Hepatocyte (in vitro differentiated cells): Measurements from ENCODE around the gene ACP7. TPM values are rescaled to one million over a fixed set of nuclear protein-coding genes. Genes with fewer than 3 reads are reported as not detected.

Source experiments
- DNase-seq: peaks from one replicate; pipeline ENCODE4 v3.0.0-alpha.2; 2016; ENCODE audit warnings: low spot score
- H2AFZ ChIP-seq: fragments of 200-600 bp; sonication (generic); 2 replicates; pipeline ENCODE4 v1.6.0; 2016; ENCODE audit warnings: antibody characterized with exemption, mild to moderate bottlenecking
- H3K27ac ChIP-seq: fragments of 200-600 bp; sonication (generic); 2 replicates; pipeline ENCODE4 v1.5.1; 2016; ENCODE audit warnings: mild to moderate bottlenecking
- H3K27me3 ChIP-seq: fragments of 200-600 bp; sonication (generic); 2 replicates; pipeline ENCODE4 v1.6.1; 2016
- H3K36me3 ChIP-seq: fragments of 200-600 bp; sonication (generic); replicated peaks from 2 replicates; pipeline ENCODE4 v1.5.1; 2016; ENCODE audit warnings: low read depth; ENCODE audit not compliant: insufficient read depth
- H3K4me1 ChIP-seq: fragments of 200-600 bp; sonication (generic); 2 replicates; pipeline ENCODE4 v1.5.1; 2016; ENCODE audit warnings: mild to moderate bottlenecking, moderate library complexity; ENCODE audit not compliant: insufficient read depth
- H3K4me2 ChIP-seq: fragments of 200-600 bp; sonication (generic); 2 replicates; pipeline ENCODE4 v1.6.0; 2016
- H3K4me3 ChIP-seq: fragments of 200-600 bp; sonication (generic); 2 replicates; pipeline ENCODE4 v1.5.1; 2016; ENCODE audit warnings: mild to moderate bottlenecking
- H3K79me2 ChIP-seq: fragments of 200-600 bp; sonication (generic); 2 replicates; pipeline ENCODE4 v1.6.0; 2017; ENCODE audit warnings: mild to moderate bottlenecking
- H3K9me2 ChIP-seq: fragments of 200-600 bp; sonication (generic); replicated peaks from 2 replicates; pipeline ENCODE4 v1.6.0; 2017; ENCODE audit warnings: mild to moderate bottlenecking; ENCODE audit not compliant: insufficient read depth
- H3K9me3 ChIP-seq: fragments of 200-600 bp; sonication (generic); 2 replicates; pipeline ENCODE4 v1.5.1; 2016; ENCODE audit warnings: low read depth, mild to moderate bottlenecking
- H4K20me1 ChIP-seq: fragments of 200-600 bp; sonication (generic); 2 replicates; pipeline ENCODE4 v1.6.0; 2016; ENCODE audit warnings: mild to moderate bottlenecking; ENCODE audit not compliant: insufficient read depth, poor library complexity, severe bottlenecking
- CTCF ChIP-seq: fragments of 200-600 bp; sonication (generic); IDR thresholded peaks from 2 replicates; pipeline ENCODE4 v1.5.1; 2016; ENCODE audit warnings: antibody characterized with exemption, mild to moderate bottlenecking; ENCODE audit not compliant: poor library complexity
- EZH2 ChIP-seq: fragments of 200-600 bp; sonication (generic); IDR thresholded peaks from 2 replicates; pipeline ENCODE4 v1.6.1; 2016; ENCODE audit warnings: antibody characterized with exemption, mild to moderate bottlenecking, borderline replicate concordance
- EZH2phosphoT487 ChIP-seq: fragments of 200-600 bp; sonication (generic); IDR thresholded peaks from one replicate; pipeline ENCODE4 v1.6.1; 2018; ENCODE audit warnings: antibody characterized with exemption, mild to moderate bottlenecking, low read depth, moderate library complexity; ENCODE audit not compliant: unreplicated experiment, severe bottlenecking
- WGBS: methylation state at CpG from one replicate; pipeline ENCODE4 v1.1.6; 2016; ENCODE audit warnings: low lambda C conversion rate; ENCODE audit errors: missing lambda C conversion rate; 5-methylcytosine and 5-hydroxymethylcytosine counted together
- polyA plus RNA-seq: library from polyadenylated mRNA; unstranded; fragments of >200 nt; fragmentation: Nextera tagmentation; extraction: Ambion mirVana; gene quantifications from 2 replicates; pipeline ENCODE4 v1.2.1, GENCODE V29; 2016
- total RNA-seq: library from RNA; depleted of rRNA; stranded (reverse); fragments of >200 nt; gene quantifications from 2 replicates; pipeline ENCODE4 v1.2.3, GENCODE V29; 2014

The ACP7 gene
- total and polyA plus RNA-seq, 2 experiments from 2014 or later = 0.13 to 0.23 TPM

- no peaks in the 10 kb centered on the region for H3K9me2 ChIP-seq
- peaks cover 60% of the 10 kb centered on the region for H3K4me1 ChIP-seq
- 78% methylated on average over 20 of the region's 20 CpGs for WGBS
- DNase-seq = no peak
- peaks cover 100% of the 10 kb centered on the region for H3K79me2 ChIP-seq
- H3K36me3 ChIP-seq = no peaks in the 10 kb centered on the region
- H3K9me3 ChIP-seq = no peaks in the 10 kb centered on the region
- H4K20me1 ChIP-seq = peaks cover 75% of the 10 kb centered on the region
- H3K4me2 ChIP-seq = peak overlapping the region; percentile 67
- no peaks in the 10 kb centered on the region for H3K27me3 ChIP-seq
- no peak overlapping the region for H3K4me3 ChIP-seq
- no peak for TF ChIP-seq EZH2
- TF ChIP-seq CTCF = no peak
- no peak for TF ChIP-seq EZH2phosphoT487
- H2AFZ ChIP-seq = no peak overlapping the region
- H3K27ac ChIP-seq = peak overlapping the region; percentile 56
Observed at GRCh38 chr19:39132344-39132969, 48.3 kb downstream of the ACP7 start.

GRCh38 chr19:39133431-39134270 is 49.5 kb downstream of the ACP7 start:
- peak overlapping the region; percentile 67 for H3K4me2 ChIP-seq
- DNase-seq = no peak

GRCh38 chr19:39135701-39136100 is 51.5 kb downstream of the ACP7 start:
- H3K4me1 ChIP-seq = peaks cover 68% of the 10 kb centered on the region
- TF ChIP-seq EZH2 (no peak), CTCF (no peak)

More at GRCh38 chr19:39133431-39134270, 49.5 kb downstream of the ACP7 start:
- Histone ChIP-seq H2AFZ (no peak overlapping the region), H3K79me2 (peaks cover 100% of the 10 kb centered on the region), H3K4me1 (peaks cover 58% of the 10 kb centered on the region), H4K20me1 (peaks cover 77% of the 10 kb centered on the region), H3K9me3 (no peaks in the 10 kb centered on the region), H3K27ac (peak overlapping the region; percentile 56), H3K27me3 (no peaks in the 10 kb centered on the region), H3K9me2 (no peaks in the 10 kb centered on the region), H3K4me3 (no peak overlapping the region), H3K36me3 (no peaks in the 10 kb centered on the region)
- no peak for TF ChIP-seq EZH2
- TF ChIP-seq CTCF = no peak
- TF ChIP-seq EZH2phosphoT487 = no peak
- 48% methylated on average over 15 of the region's 23 CpGs for WGBS

More at GRCh38 chr19:39135701-39136100, 51.5 kb downstream of the ACP7 start:
- H3K36me3 ChIP-seq = no peaks in the 10 kb centered on the region
- WGBS = 81% methylated on average over 7 of the region's 13 CpGs
- H3K27me3 ChIP-seq = no peaks in the 10 kb centered on the region
- no peaks in the 10 kb centered on the region for H3K9me3 ChIP-seq
- H3K27ac ChIP-seq = no peak overlapping the region
- H2AFZ ChIP-seq = no peak overlapping the region
- no peak overlapping the region for H3K4me2 ChIP-seq
- H3K9me2 ChIP-seq = no peaks in the 10 kb centered on the region
- DNase-seq = no peak
- H3K79me2 ChIP-seq = peaks cover 99% of the 10 kb centered on the region
- no peak overlapping the region for H3K4me3 ChIP-seq
- peaks cover 76% of the 10 kb centered on the region for H4K20me1 ChIP-seq
